Hepatocyte (in vitro differentiated cells): ENCODE measurements around the gene ZBTB4. TPM values are rescaled to one million over a fixed set of nuclear protein-coding genes. Genes with fewer than 3 reads are reported as not detected.

Source experiments
- DNase-seq: peaks from one replicate; pipeline ENCODE4 v3.0.0-alpha.2; 2016; ENCODE audit warnings: low spot score
- H2AFZ ChIP-seq: fragments of 200-600 bp; sonication (generic); 2 replicates; pipeline ENCODE4 v1.6.0; 2016; ENCODE audit warnings: antibody characterized with exemption, mild to moderate bottlenecking
- H3K27ac ChIP-seq: fragments of 200-600 bp; sonication (generic); 2 replicates; pipeline ENCODE4 v1.5.1; 2016; ENCODE audit warnings: mild to moderate bottlenecking
- H3K27me3 ChIP-seq: fragments of 200-600 bp; sonication (generic); 2 replicates; pipeline ENCODE4 v1.6.1; 2016
- H3K36me3 ChIP-seq: fragments of 200-600 bp; sonication (generic); replicated peaks from 2 replicates; pipeline ENCODE4 v1.5.1; 2016; ENCODE audit warnings: low read depth; ENCODE audit not compliant: insufficient read depth
- H3K4me1 ChIP-seq: fragments of 200-600 bp; sonication (generic); 2 replicates; pipeline ENCODE4 v1.5.1; 2016; ENCODE audit warnings: mild to moderate bottlenecking, moderate library complexity; ENCODE audit not compliant: insufficient read depth
- H3K4me2 ChIP-seq: fragments of 200-600 bp; sonication (generic); 2 replicates; pipeline ENCODE4 v1.6.0; 2016
- H3K4me3 ChIP-seq: fragments of 200-600 bp; sonication (generic); 2 replicates; pipeline ENCODE4 v1.5.1; 2016; ENCODE audit warnings: mild to moderate bottlenecking
- H3K79me2 ChIP-seq: fragments of 200-600 bp; sonication (generic); 2 replicates; pipeline ENCODE4 v1.6.0; 2017; ENCODE audit warnings: mild to moderate bottlenecking
- H3K9me2 ChIP-seq: fragments of 200-600 bp; sonication (generic); replicated peaks from 2 replicates; pipeline ENCODE4 v1.6.0; 2017; ENCODE audit warnings: mild to moderate bottlenecking; ENCODE audit not compliant: insufficient read depth
- H3K9me3 ChIP-seq: fragments of 200-600 bp; sonication (generic); 2 replicates; pipeline ENCODE4 v1.5.1; 2016; ENCODE audit warnings: low read depth, mild to moderate bottlenecking
- H4K20me1 ChIP-seq: fragments of 200-600 bp; sonication (generic); 2 replicates; pipeline ENCODE4 v1.6.0; 2016; ENCODE audit warnings: mild to moderate bottlenecking; ENCODE audit not compliant: insufficient read depth, poor library complexity, severe bottlenecking
- EZH2 ChIP-seq: fragments of 200-600 bp; sonication (generic); IDR thresholded peaks from 2 replicates; pipeline ENCODE4 v1.6.1; 2016; ENCODE audit warnings: antibody characterized with exemption, mild to moderate bottlenecking, borderline replicate concordance
- EZH2phosphoT487 ChIP-seq: fragments of 200-600 bp; sonication (generic); IDR thresholded peaks from one replicate; pipeline ENCODE4 v1.6.1; 2018; ENCODE audit warnings: antibody characterized with exemption, mild to moderate bottlenecking, low read depth, moderate library complexity; ENCODE audit not compliant: unreplicated experiment, severe bottlenecking
- WGBS: methylation state at CpG from one replicate; pipeline ENCODE4 v1.1.6; 2016; ENCODE audit warnings: low lambda C conversion rate; ENCODE audit errors: missing lambda C conversion rate; 5-methylcytosine and 5-hydroxymethylcytosine counted together
- polyA plus RNA-seq: library from polyadenylated mRNA; unstranded; fragments of >200 nt; fragmentation: Nextera tagmentation; extraction: Ambion mirVana; gene quantifications from 2 replicates; pipeline ENCODE4 v1.2.1, GENCODE V29; 2016
- total RNA-seq: library from RNA; depleted of rRNA; stranded (reverse); fragments of >200 nt; gene quantifications from 2 replicates; pipeline ENCODE4 v1.2.3, GENCODE V29; 2014
- TF ChIP-seq, protein P1 (sequence below): fragments of 200-600 bp; sonication (generic); IDR thresholded peaks from 2 replicates; pipeline ENCODE4 v1.5.1; 2016; ENCODE audit warnings: antibody characterized with exemption, mild to moderate bottlenecking; ENCODE audit not compliant: poor library complexity

The ZBTB4 gene, protein sequence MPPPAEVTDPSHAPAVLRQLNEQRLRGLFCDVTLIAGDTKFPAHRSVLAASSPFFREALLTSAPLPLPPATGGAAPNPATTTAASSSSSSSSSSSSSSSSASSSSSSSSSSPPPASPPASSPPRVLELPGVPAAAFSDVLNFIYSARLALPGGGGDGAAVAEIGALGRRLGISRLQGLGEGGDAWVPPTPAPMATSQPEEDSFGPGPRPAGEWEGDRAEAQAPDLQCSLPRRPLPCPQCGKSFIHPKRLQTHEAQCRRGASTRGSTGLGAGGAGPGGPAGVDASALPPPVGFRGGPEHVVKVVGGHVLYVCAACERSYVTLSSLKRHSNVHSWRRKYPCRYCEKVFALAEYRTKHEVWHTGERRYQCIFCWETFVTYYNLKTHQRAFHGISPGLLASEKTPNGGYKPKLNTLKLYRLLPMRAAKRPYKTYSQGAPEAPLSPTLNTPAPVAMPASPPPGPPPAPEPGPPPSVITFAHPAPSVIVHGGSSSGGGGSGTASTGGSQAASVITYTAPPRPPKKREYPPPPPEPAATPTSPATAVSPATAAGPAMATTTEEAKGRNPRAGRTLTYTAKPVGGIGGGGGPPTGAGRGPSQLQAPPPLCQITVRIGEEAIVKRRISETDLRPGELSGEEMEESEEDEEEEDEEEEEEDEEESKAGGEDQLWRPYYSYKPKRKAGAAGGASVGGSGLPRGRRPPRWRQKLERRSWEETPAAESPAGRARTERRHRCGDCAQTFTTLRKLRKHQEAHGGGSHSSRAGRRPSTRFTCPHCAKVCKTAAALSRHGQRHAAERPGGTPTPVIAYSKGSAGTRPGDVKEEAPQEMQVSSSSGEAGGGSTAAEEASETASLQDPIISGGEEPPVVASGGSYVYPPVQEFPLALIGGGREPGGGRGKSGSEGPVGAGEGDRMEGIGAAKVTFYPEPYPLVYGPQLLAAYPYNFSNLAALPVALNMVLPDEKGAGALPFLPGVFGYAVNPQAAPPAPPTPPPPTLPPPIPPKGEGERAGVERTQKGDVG
- 22.7 and 27.1 TPM in 2 replicates for total RNA-seq
- 20.8 and 21.5 TPM in 2 replicates for polyA plus RNA-seq

DNA sequence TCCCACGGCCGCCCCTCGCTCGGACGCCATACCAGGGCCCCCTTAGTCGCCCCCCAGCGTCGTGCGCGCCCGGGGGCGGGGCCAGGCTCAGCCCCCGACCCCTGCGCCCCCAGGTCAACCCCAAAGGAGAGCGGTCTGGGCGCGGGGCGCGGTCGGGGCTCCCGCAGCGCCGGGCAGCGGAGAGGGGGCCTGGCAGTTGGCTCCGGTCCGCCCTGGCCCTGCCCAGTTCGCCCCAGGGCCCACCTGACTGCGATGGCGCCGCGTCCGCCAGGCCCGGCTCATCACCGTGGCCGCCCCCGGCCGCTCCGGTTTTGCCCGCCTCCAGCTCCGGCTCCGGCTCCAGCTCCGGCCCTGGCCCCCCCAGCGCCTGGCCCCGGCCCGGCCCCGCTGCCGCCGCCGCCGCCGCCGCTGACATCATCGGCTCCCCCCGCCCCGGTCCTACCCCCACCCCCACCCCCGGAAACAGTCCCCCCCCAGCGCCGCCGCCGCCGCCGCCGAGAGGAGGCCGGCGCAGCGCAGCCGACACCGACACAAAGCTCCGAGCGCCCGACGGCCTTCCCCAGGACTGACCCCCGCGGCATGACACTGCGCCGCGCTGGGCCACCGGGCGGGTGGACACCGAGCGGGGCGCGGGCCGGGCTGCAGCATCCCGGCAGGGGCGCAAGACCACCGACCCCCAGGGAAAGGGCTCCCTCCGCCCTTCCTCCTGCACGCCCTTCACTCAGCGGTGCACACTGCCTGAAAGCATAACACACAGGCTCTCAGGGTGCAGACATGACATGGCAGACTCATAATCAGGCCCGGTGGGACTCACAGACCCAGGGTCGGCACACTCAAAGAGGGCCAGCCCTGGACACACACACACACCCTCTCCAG lies at the start of gene ZBTB4:
Gene ZBTB4, minus strand, starts transcription at position 419 of the 876 bp plus-strand sequence. CDS start 12,830 bp downstream, outside the sequence.
- DNase-seq, result peak; percentile 85
- Histone ChIP-seq H3K27me3 (no peaks in the 10 kb centered on the region), H4K20me1 (peaks cover 21% of the 10 kb centered on the region), H3K4me3 (peak within 1 kb of the TSS; percentile 97), H3K9me2 (no peaks in the 10 kb centered on the region), H3K4me1 (peaks cover 55% of the 10 kb centered on the region), H3K4me2 (peak within 1 kb of the TSS; percentile 94), H3K27ac (peak within 1 kb of the TSS; percentile 100), H2AFZ (peak within 1 kb of the TSS; percentile 41), H3K9me3 (no peaks in the 10 kb centered on the region), H3K36me3 (no peaks in the 10 kb centered on the region), H3K79me2 (peaks cover 69% of the 10 kb centered on the region)
- 0% methylated on average over 28 of the region's 92 CpGs for WGBS
- no peak for TF ChIP-seq EZH2
- TF ChIP-seq EZH2phosphoT487, result no peak
- TF ChIP-seq, protein P1, sequence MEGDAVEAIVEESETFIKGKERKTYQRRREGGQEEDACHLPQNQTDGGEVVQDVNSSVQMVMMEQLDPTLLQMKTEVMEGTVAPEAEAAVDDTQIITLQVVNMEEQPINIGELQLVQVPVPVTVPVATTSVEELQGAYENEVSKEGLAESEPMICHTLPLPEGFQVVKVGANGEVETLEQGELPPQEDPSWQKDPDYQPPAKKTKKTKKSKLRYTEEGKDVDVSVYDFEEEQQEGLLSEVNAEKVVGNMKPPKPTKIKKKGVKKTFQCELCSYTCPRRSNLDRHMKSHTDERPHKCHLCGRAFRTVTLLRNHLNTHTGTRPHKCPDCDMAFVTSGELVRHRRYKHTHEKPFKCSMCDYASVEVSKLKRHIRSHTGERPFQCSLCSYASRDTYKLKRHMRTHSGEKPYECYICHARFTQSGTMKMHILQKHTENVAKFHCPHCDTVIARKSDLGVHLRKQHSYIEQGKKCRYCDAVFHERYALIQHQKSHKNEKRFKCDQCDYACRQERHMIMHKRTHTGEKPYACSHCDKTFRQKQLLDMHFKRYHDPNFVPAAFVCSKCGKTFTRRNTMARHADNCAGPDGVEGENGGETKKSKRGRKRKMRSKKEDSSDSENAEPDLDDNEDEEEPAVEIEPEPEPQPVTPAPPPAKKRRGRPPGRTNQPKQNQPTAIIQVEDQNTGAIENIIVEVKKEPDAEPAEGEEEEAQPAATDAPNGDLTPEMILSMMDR, result no peak

DNA sequence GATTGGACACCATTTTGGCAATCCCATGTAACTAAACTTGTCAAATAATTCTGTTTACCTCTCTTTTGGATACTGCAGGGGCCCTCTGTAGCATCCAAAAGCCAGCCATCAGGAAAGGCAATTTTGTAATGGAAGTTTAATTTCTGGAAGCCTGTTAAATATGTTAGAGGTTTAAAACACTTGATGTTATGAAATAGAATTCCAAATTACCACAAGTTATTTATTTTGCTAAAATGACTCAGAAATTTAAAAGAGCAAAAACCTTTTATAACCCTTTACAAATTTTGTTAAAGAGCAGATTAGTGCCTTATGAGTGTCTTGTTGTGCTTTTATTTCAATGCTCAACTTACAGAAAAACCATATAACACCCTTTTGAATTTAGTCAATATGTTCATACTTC lies 49.4 kb upstream of the ZBTB4 start:
- Histone ChIP-seq H3K79me2 (no peaks in the 10 kb centered on the region), H3K4me1 (no peaks in the 10 kb centered on the region), H3K36me3 (no peaks in the 10 kb centered on the region), H3K4me3 (no peak overlapping the region), H3K9me2 (no peaks in the 10 kb centered on the region), H3K4me2 (no peak overlapping the region), H4K20me1 (no peaks in the 10 kb centered on the region), H3K27ac (no peak overlapping the region), H2AFZ (no peak overlapping the region), H3K27me3 (no peaks in the 10 kb centered on the region), H3K9me3 (peaks cover 13% of the 10 kb centered on the region)
- no peak for DNase-seq
- no peak for TF ChIP-seq EZH2phosphoT487
- TF ChIP-seq EZH2, result no peak
- TF ChIP-seq, protein P1, result no peak

DNA sequence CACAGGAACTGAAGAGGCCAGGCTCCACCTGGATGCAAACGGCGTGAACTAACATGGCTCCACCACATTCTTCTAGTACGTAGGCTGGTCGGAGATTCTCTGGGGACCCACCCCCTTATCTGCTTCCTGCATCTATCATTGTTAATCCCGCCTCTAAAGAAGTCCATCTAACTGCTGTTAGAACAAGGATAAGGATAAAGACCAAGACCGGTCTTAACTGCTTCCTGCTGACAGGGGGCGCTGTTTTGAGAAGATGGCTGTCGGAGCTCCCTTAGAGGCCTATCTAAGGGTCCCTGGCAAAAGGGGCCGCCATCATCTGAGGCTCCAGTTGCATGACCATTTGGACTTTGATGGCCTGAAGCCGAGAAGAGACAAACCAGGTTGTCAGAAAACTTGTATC lies 43.6 kb upstream of the ZBTB4 start:
- DNase-seq, result no peak
- 54% methylated on average over 10 of the region's 10 CpGs for WGBS
- no peaks in the 10 kb centered on the region for H3K79me2 ChIP-seq
- no peak overlapping the region for H3K4me2 ChIP-seq
- H3K9me3 ChIP-seq, result no peaks in the 10 kb centered on the region
- no peak overlapping the region for H3K4me3 ChIP-seq
- H3K36me3 ChIP-seq, result no peaks in the 10 kb centered on the region
- no peaks in the 10 kb centered on the region for H3K4me1 ChIP-seq
- no peak for TF ChIP-seq EZH2
- TF ChIP-seq, protein P1, result peak; percentile 18
- H3K9me2 ChIP-seq, result no peaks in the 10 kb centered on the region
- no peaks in the 10 kb centered on the region for H3K27me3 ChIP-seq
- H2AFZ ChIP-seq, result no peak overlapping the region
- no peaks in the 10 kb centered on the region for H4K20me1 ChIP-seq
- no peak overlapping the region for H3K27ac ChIP-seq
